GM23338 (cell line): Measurements from ENCODE around the gene SGO1.

Experiments used
- CREB1 ChIP-seq: fragments of 250-450 bp; sonication (Bioruptor Pico); IDR thresholded peaks from 2 replicates; pipeline ENCODE4 v1.5.0; 2020; ENCODE audit warnings: low read depth, mild to moderate bottlenecking, moderate library complexity
- EZH2 ChIP-seq: fragments of 200-600 bp; sonication (generic); IDR thresholded peaks from one replicate; pipeline ENCODE4 v1.8.0; 2017; ENCODE audit warnings: antibody characterized with exemption, mild to moderate bottlenecking, low read depth; ENCODE audit not compliant: unreplicated experiment
- EZH2phosphoT487 ChIP-seq: fragments of 200-600 bp; sonication (generic); IDR thresholded peaks from one replicate; pipeline ENCODE4 v1.8.1; 2018; ENCODE audit warnings: antibody characterized with exemption; ENCODE audit not compliant: unreplicated experiment
- NANOG ChIP-seq: IDR thresholded peaks from 2 replicates; pipeline ENCODE4 v1.6.1; 2016; ENCODE audit warnings: antibody characterized with exemption, borderline replicate concordance
- POLR2AphosphoS5 ChIP-seq: IDR thresholded peaks from 2 replicates; pipeline ENCODE4 v1.6.1; 2016; ENCODE audit warnings: antibody characterized with exemption, low read depth
- STAT1 ChIP-seq: IDR thresholded peaks from one replicate; pipeline ENCODE4 v1.6.1; 2016; ENCODE audit warnings: antibody characterized with exemption; ENCODE audit not compliant: unreplicated experiment
- ZNF331 ChIP-seq: fragments of 250-450 bp; sonication (Bioruptor Pico); IDR thresholded peaks from 2 replicates; pipeline ENCODE4 v1.5.0; 2020; ENCODE audit warnings: low read depth, mild to moderate bottlenecking, moderate library complexity
- TF ChIP-seq, protein P1 (sequence below), 2 experiments: fragments of 200-600 bp in 1 of 2; sonication (generic) in 1 of 2; conservative IDR thresholded peaks; 2 replicates each; pipeline versions ENCODE4 v1.5.1 to v1.6.1; 2016 to 2017; ENCODE audit warnings: antibody characterized with exemption in 2 of 2, low read depth in 2 of 2, mild to moderate bottlenecking in 2 of 2, moderate library complexity in 1 of 2
- TF ChIP-seq, protein P2 (sequence below): IDR thresholded peaks from one replicate; pipeline ENCODE4 v1.6.1; 2018; ENCODE audit warnings: antibody characterized with exemption; ENCODE audit not compliant: unreplicated experiment
- TF ChIP-seq, protein P3 (sequence below): IDR thresholded peaks from 2 replicates; pipeline ENCODE4 v1.6.1; 2016; ENCODE audit warnings: antibody characterized with exemption

DNA sequence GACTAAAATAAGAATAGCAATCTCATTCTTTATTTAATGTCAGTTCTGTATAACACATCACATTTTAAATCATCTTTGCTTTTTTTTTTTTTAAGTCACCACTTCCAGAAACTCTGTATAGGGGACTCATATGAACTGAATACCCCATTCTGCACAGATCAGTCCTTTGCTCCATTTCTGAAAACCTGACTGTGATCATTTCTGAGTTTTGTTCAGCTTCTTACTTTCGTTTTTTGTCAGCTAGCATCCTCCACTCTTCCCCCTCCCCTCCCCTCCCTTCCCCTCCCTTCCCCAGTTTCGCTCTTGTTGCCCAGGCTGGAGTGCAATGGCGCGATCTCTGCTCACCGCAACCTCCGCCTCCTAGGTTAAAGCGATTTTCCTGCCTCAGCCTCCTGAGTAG lies 49.8 kb upstream of the SGO1 start:
- TF ChIP-seq EZH2phosphoT487 (no peak), POLR2AphosphoS5 (no peak), STAT1 (no peak), EZH2 (no peak), CREB1 (CRISPR knock-in tag) (no peak), ZNF331 (no peak), NANOG (no peak)
- TF ChIP-seq, protein P1, sequence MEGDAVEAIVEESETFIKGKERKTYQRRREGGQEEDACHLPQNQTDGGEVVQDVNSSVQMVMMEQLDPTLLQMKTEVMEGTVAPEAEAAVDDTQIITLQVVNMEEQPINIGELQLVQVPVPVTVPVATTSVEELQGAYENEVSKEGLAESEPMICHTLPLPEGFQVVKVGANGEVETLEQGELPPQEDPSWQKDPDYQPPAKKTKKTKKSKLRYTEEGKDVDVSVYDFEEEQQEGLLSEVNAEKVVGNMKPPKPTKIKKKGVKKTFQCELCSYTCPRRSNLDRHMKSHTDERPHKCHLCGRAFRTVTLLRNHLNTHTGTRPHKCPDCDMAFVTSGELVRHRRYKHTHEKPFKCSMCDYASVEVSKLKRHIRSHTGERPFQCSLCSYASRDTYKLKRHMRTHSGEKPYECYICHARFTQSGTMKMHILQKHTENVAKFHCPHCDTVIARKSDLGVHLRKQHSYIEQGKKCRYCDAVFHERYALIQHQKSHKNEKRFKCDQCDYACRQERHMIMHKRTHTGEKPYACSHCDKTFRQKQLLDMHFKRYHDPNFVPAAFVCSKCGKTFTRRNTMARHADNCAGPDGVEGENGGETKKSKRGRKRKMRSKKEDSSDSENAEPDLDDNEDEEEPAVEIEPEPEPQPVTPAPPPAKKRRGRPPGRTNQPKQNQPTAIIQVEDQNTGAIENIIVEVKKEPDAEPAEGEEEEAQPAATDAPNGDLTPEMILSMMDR (conservative IDR thresholded peaks at IDR 0.05; ENCODE audit: low read depth in 2 of 2): no peak
- TF ChIP-seq, protein P2, sequence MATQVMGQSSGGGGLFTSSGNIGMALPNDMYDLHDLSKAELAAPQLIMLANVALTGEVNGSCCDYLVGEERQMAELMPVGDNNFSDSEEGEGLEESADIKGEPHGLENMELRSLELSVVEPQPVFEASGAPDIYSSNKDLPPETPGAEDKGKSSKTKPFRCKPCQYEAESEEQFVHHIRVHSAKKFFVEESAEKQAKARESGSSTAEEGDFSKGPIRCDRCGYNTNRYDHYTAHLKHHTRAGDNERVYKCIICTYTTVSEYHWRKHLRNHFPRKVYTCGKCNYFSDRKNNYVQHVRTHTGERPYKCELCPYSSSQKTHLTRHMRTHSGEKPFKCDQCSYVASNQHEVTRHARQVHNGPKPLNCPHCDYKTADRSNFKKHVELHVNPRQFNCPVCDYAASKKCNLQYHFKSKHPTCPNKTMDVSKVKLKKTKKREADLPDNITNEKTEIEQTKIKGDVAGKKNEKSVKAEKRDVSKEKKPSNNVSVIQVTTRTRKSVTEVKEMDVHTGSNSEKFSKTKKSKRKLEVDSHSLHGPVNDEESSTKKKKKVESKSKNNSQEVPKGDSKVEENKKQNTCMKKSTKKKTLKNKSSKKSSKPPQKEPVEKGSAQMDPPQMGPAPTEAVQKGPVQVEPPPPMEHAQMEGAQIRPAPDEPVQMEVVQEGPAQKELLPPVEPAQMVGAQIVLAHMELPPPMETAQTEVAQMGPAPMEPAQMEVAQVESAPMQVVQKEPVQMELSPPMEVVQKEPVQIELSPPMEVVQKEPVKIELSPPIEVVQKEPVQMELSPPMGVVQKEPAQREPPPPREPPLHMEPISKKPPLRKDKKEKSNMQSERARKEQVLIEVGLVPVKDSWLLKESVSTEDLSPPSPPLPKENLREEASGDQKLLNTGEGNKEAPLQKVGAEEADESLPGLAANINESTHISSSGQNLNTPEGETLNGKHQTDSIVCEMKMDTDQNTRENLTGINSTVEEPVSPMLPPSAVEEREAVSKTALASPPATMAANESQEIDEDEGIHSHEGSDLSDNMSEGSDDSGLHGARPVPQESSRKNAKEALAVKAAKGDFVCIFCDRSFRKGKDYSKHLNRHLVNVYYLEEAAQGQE: no peak
- TF ChIP-seq, protein P3, sequence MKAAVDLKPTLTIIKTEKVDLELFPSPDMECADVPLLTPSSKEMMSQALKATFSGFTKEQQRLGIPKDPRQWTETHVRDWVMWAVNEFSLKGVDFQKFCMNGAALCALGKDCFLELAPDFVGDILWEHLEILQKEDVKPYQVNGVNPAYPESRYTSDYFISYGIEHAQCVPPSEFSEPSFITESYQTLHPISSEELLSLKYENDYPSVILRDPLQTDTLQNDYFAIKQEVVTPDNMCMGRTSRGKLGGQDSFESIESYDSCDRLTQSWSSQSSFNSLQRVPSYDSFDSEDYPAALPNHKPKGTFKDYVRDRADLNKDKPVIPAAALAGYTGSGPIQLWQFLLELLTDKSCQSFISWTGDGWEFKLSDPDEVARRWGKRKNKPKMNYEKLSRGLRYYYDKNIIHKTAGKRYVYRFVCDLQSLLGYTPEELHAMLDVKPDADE: no peak
